ENCODE data around the gene EHD2.
"Not testable (repeated sequence)": the region's sequence is repeated elsewhere in the genome, so short reads cannot be mapped to it uniquely, and the experiment has no call there.

The EHD2 gene

GRCh38 chr19:47776568-47776967 is 63.3 kb downstream of the EHD2 start:
- DNase-seq, result no peak

GRCh38 chr19:47777245-47778048 is 64.2 kb downstream of the EHD2 start:
- DNase-seq, result not testable (repeated sequence)

- DNase-seq, result peak; percentile 66
Observed at GRCh38 chr19:47778049-47778953, 65.1 kb downstream of the EHD2 start, which contains the start of gene SELENOW. Gene SELENOW, plus strand, starts transcription at chr19:47778703. Its CDS starts 83 bp downstream, at chr19:47778786.

- DNase-seq, result no peak
Observed at GRCh38 chr19:47778954-47779351, 65.7 kb downstream of the EHD2 start.

GRCh38 chr19:47779524-47780214 is 66.4 kb downstream of the EHD2 start:
- no peak for DNase-seq

GRCh38 chr19:47780215-47780551 is 67.0 kb downstream of the EHD2 start:
- no peak for DNase-seq

GRCh38 chr19:47781590-47782262 is 68.5 kb downstream of the EHD2 start:
- no peak for DNase-seq

- no peak for DNase-seq
Observed at GRCh38 chr19:47786566-47786965, 73.3 kb downstream of the EHD2 start.

- DNase-seq, result not testable (repeated sequence)
Observed at GRCh38 chr19:47787307-47787706, 74.1 kb downstream of the EHD2 start.

- DNase-seq, result not testable (repeated sequence)
Observed at GRCh38 chr19:47789811-47790210, 76.6 kb downstream of the EHD2 start.

- peak; percentile 71 for DNase-seq
Observed at GRCh38 chr19:47790398-47790814, 77.2 kb downstream of the EHD2 start.

- no peak for DNase-seq
Observed at GRCh38 chr19:47792616-47793015, 79.4 kb downstream of the EHD2 start.

All from EL (cell line).